Measurements from ENCODE around the gene REPIN1. TPM values are rescaled to one million over a fixed set of nuclear protein-coding genes. Genes with fewer than 3 reads are reported as not detected.

Gene REPIN1
- total and polyA plus RNA-seq, 7 experiments from 2014 or later = 46.7 to 103 (median 78.4) TPM

DNA sequence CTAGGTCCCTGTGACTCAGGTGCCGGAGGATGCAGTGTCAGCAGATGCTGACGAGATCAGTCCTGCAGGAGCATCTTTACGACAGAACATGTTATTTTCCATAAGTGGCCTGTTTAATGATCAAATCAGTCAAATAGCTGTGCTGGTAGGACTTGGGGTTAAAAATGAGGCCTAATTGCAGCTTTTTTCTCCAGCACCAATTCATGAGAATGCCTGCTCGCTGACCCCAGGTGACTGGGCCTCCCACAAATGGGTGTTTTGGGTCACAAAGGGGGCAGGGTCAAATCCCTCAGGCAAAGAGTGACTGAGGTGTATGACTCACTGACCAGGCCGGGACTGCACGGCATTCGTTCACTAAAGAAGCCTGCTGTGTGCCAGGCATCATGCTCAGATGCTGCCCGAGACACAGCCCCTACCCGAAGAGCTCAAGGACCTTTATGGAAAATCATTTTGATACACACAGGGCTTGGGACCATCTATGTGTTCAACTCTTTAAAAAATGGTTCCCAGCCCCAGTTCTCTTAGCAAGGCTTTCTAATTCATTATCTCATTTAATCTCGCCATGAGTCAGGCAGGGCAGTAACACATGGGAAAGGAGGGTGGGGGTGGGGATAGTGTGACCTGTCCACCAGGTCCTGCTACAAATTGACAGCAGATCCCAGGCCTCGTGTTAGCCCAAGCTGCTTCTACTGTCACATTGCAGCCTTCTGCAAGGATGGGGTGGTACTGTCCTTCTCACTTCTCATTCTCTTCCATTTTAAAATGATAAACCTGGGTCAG lies 31.6 kb downstream of the REPIN1 start:
- DNase-seq (no peak), ATAC-seq (no peak)
- intact Hi-C loops (cut with micrococcal nuclease) = loop anchor here in 1 of 2 donors (10.0 kb wide), 1 partner anchor 825 kb away; the partner anchor contains the start of gene ABCF2
- H3K27ac ChIP-seq (ENCODE audit: low read depth, low read length) = no peak overlapping the region
- POLR2A ChIA-PET = interaction anchor here (0.6 to 1.3 kb wide), 3 partner anchors 22 to 30 kb away, joined by 4 to 5 read pairs (median 5); no protein-coding TSS in a partner anchor
- H3K4me1 Mint-ChIP-seq = peaks cover 7 to 23% (median 17%) of the 10 kb centered on the region in 7 donors
- CTCF ChIA-PET = no interaction called here
- H3K4me3 Mint-ChIP-seq = no peak overlapping the region
- H3K36me3 Mint-ChIP-seq = peaks cover 0 to 6% (median 0%) of the 10 kb centered on the region in 5 donors
- H3K27me3 ChIP-seq (ENCODE audit: control insufficient read depth in 2 of 2, insufficient read depth in 2 of 2, low read length in 2 of 2) = no peaks in the 10 kb centered on the region
- no peaks in the 10 kb centered on the region for H3K9me3 Mint-ChIP-seq
- H3K4me1 ChIP-seq (ENCODE audit: control insufficient read depth in 2 of 2, insufficient read depth in 2 of 2, low read length in 2 of 2) = peaks cover 10 to 11% of the 10 kb centered on the region in 2 donors
- H3K4me3 ChIP-seq (ENCODE audit: low read length) = no peak overlapping the region
- no peaks in the 10 kb centered on the region for H3K9me3 ChIP-seq (ENCODE audit: control insufficient read depth in 2 of 3, low read length in 3 of 3)
- H3K36me3 ChIP-seq (ENCODE audit: control insufficient read depth in 2 of 3, insufficient read depth in 3 of 3, low read length in 3 of 3) = peaks cover 0 to 11% (median 0%) of the 10 kb centered on the region in 3 experiments
- H3K27me3 Mint-ChIP-seq = no peaks in the 10 kb centered on the region
- H3K27ac Mint-ChIP-seq = peak overlapping the region in 2 of 9 donors; percentile 54 to 55

DNA sequence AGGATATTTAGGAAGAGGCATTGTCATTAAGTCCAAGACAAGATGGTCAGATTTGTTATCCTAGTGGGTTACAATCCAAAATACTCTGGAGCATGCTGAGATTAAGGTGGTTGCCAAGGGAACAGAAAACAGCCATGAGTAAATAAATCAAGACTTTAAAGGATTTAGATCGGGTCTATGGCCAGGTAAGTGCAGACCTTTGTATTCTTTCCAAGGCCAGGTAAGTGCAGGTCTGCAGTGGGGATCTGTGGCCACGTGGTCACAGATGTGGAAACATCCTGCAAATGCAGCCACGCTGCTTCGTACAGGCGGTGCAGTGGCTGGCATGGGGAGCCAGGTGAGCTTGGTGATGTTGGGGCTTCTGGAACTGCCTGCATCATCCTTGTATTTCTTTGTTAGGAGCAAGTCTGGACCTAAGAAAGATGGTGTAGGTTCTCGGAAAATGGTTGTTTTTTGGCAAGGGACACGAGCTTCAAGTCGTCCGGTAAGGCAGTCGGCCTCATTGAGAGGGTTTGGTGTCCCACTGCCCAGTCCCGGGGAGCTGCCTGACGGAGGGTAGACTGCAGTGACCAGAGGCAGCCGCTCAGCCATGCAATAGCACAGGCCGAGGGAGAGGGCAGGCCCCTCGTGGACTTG lies 32.3 kb downstream of the REPIN1 start:
- Mint-ChIP-seq H3K27me3 (no peaks in the 10 kb centered on the region), H3K4me3 (peak overlapping the region in 1 of 10 donors; percentile 70), H3K27ac (peak overlapping the region in 3 of 9 donors; percentile 54 to 62 (median 55)), H3K4me1 (peaks cover 9 to 24% (median 20%) of the 10 kb centered on the region in 7 donors), H3K9me3 (no peaks in the 10 kb centered on the region), H3K36me3 (peaks cover 0 to 5% (median 0%) of the 10 kb centered on the region in 5 donors)
- Histone ChIP-seq H3K4me3 (ENCODE audit: low read length) (no peak overlapping the region), H3K27ac (ENCODE audit: low read depth, low read length) (no peak overlapping the region), H3K27me3 (ENCODE audit: control insufficient read depth in 2 of 2, insufficient read depth in 2 of 2, low read length in 2 of 2) (no peaks in the 10 kb centered on the region), H3K36me3 (ENCODE audit: control insufficient read depth in 2 of 3, insufficient read depth in 3 of 3, low read length in 3 of 3) (peaks cover 0 to 16% (median 0%) of the 10 kb centered on the region in 3 experiments), H3K4me1 (ENCODE audit: control insufficient read depth in 2 of 2, insufficient read depth in 2 of 2, low read length in 2 of 2) (peaks cover 10 to 11% of the 10 kb centered on the region in 2 donors), H3K9me3 (ENCODE audit: control insufficient read depth in 2 of 3, low read length in 3 of 3) (no peaks in the 10 kb centered on the region)
- intact Hi-C loops (cut with micrococcal nuclease) = loop anchor here in 1 of 2 donors (10.0 kb wide), 1 partner anchor 824 kb away; the partner anchor contains the start of gene ABCF2
- CTCF ChIA-PET = interaction anchor here (1.8 kb wide), 1 partner anchor 32 kb away, joined by 4 read pairs; no protein-coding TSS in a partner anchor
- no peak for DNase-seq
- POLR2A ChIA-PET = interaction anchor here (0.6 kb wide), 1 partner anchor 21 kb away, joined by 4 read pairs; no protein-coding TSS in a partner anchor
- ATAC-seq = no peak

DNA sequence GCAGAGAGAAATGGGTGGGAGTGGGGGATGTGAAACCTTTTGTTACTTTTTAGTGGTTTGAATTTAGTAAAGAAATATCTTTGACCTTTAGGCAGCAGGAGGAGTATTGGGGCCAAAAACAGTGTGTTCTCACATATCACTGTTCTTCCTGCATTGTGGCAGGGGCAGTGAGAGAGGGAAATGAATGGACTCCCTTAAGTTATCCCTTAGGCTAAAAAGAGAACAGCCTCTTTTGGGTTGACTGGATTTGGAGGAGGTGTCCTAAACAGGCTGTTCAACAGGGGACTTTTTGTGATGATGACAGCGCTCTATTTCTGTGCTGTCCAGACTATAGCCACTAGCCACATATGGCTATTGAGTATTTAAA lies 32.8 kb downstream of the REPIN1 start:
- H3K27me3 ChIP-seq (ENCODE audit: control insufficient read depth in 2 of 2, insufficient read depth in 2 of 2, low read length in 2 of 2) = no peaks in the 10 kb centered on the region
- CTCF ChIA-PET = interaction anchor here (1.8 kb wide), 1 partner anchor 32 kb away, joined by 4 read pairs; no protein-coding TSS in a partner anchor
- Mint-ChIP-seq H3K4me1 (peaks cover 14 to 29% (median 25%) of the 10 kb centered on the region in 7 donors), H3K27ac (peak overlapping the region in 1 of 9 donors; percentile 2), H3K36me3 (peaks cover 0 to under 1% (median 0%) of the 10 kb centered on the region in 5 donors), H3K27me3 (no peaks in the 10 kb centered on the region), H3K9me3 (no peaks in the 10 kb centered on the region), H3K4me3 (peak overlapping the region in 1 of 10 donors; percentile 70)
- H3K4me1 ChIP-seq (ENCODE audit: control insufficient read depth in 2 of 2, insufficient read depth in 2 of 2, low read length in 2 of 2) = peaks cover 11 to 12% of the 10 kb centered on the region in 2 donors
- no peak overlapping the region for H3K27ac ChIP-seq (ENCODE audit: low read depth, low read length)
- intact Hi-C loops (cut with micrococcal nuclease) = loop anchor here in 1 of 2 donors (10.0 kb wide), 1 partner anchor 823 kb away; the partner anchor contains the start of gene ABCF2
- ATAC-seq (no peak), DNase-seq (no peak)
- no peak overlapping the region for H3K4me3 ChIP-seq (ENCODE audit: low read length)
- POLR2A ChIA-PET = no interaction called here
- peaks cover 0 to 16% (median 0%) of the 10 kb centered on the region in 3 experiments for H3K36me3 ChIP-seq (ENCODE audit: control insufficient read depth in 2 of 3, insufficient read depth in 3 of 3, low read length in 3 of 3)
- no peaks in the 10 kb centered on the region for H3K9me3 ChIP-seq (ENCODE audit: control insufficient read depth in 2 of 3, low read length in 3 of 3)

DNA sequence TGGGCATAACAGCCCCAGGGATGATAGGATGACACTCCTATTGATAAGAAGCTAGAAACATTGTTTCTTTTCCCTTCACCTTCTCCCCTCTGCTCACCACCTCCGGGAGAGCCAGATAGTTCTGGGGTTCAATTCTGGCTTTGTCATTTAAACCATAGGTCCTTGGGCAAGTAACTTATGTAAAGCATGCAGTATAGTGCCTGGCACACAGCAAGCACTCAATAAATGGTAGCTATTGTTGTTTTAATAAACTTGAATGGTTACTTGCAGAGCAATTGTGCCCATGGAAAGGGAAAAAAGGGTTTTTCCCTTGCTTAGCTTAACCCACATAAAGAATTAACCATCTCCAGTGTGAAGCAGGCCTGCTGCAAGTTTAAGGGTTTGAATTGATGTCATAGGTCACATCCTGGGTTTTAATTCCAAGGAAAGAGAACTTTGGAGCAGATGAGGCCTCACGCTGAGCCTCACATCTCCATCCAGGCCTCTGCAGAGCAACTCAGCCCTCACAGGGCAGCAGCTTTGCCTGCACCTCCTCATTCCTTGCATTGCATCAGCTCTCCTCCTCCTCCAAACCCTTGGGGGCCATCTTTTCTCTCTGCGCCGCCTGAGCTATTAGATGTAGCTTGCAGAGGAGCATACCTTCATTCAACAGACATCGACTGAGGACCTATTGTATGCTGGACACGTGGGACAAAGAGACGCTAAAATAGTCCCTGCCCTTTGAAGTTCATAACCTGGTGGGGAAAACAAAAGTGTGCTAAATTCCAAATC lies 33.4 kb downstream of the REPIN1 start:
- ChIA-PET CTCF (interaction anchor here (1.8 kb wide), 1 partner anchor 33 kb away, joined by 4 read pairs; no protein-coding TSS in a partner anchor), POLR2A (interaction anchor here (2.1 kb wide), 1 partner anchor 27 kb away, joined by 7 read pairs; no protein-coding TSS in a partner anchor)
- peaks cover 0 to 16% (median 0%) of the 10 kb centered on the region in 3 experiments for H3K36me3 ChIP-seq (ENCODE audit: control insufficient read depth in 2 of 3, insufficient read depth in 3 of 3, low read length in 3 of 3)
- DNase-seq = no peak
- H3K27ac ChIP-seq (ENCODE audit: low read depth, low read length) = no peak overlapping the region
- no peaks in the 10 kb centered on the region for H3K27me3 ChIP-seq (ENCODE audit: control insufficient read depth in 2 of 2, insufficient read depth in 2 of 2, low read length in 2 of 2)
- Mint-ChIP-seq H3K4me1 (peaks cover 21 to 35% (median 30%) of the 10 kb centered on the region in 7 donors), H3K27me3 (no peaks in the 10 kb centered on the region), H3K4me3 (peak overlapping the region in 5 of 10 donors; percentile 2 to 71 (median 40)), H3K27ac (peak overlapping the region in 4 of 9 donors; percentile 32 to 84 (median 50)), H3K9me3 (no peaks in the 10 kb centered on the region), H3K36me3 (peaks cover 0 to 2% (median 1%) of the 10 kb centered on the region in 5 donors)
- H3K4me3 ChIP-seq (ENCODE audit: low read length) = no peak overlapping the region
- ATAC-seq = no peak
- H3K4me1 ChIP-seq (ENCODE audit: control insufficient read depth in 2 of 2, insufficient read depth in 2 of 2, low read length in 2 of 2) = peaks cover 14 to 19% of the 10 kb centered on the region in 2 donors
- intact Hi-C loops (cut with micrococcal nuclease) = loop anchor here in 1 of 2 donors (10.0 kb wide), 1 partner anchor 823 kb away; the partner anchor contains the start of gene ABCF2
- no peaks in the 10 kb centered on the region for H3K9me3 ChIP-seq (ENCODE audit: control insufficient read depth in 2 of 3, low read length in 3 of 3)

DNA sequence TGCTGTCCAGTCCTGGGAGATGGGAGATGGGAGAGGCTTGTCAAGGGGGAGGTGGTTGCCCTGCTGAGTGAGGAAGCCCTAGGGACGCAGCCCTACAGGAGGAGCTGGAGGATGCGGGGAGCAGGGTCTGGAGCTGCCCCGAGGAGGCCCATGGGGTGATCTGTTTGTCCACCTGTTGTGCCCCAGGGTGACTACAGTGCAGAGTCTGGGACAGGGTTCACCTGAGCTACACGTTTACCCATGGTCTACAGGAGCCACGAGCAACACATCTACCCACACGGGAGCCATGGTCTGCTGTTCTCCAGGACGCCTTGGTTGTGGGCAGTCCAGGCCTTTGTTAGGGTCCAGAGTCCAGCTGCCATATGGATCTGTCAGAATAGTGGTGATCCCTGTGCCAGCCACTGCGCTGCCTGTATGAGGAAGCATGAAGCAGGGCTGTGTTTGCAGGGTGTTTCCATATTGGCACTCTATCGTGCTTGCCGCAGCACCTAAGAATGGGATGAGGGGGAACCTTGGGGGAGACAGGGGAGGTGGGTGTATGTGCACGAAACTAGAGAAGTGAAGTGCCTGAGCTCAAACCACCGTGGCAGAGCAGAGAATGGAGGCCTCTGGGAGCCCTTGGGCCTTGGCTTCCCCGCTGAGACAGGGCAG lies 34.2 kb downstream of the REPIN1 start:
- intact Hi-C loops (cut with micrococcal nuclease) = loop anchor here in 1 of 2 donors (10.0 kb wide), 1 partner anchor 822 kb away; the partner anchor contains the start of gene ABCF2
- Mint-ChIP-seq H3K4me3 (peak overlapping the region in 7 of 10 donors; percentile 2 to 96 (median 51)), H3K36me3 (peaks cover 0 to 4% (median 3%) of the 10 kb centered on the region in 5 donors), H3K27ac (peak overlapping the region in 8 of 9 donors; percentile 10 to 95 (median 53)), H3K4me1 (peaks cover 24 to 37% (median 32%) of the 10 kb centered on the region in 7 donors), H3K9me3 (no peaks in the 10 kb centered on the region), H3K27me3 (no peaks in the 10 kb centered on the region)
- Histone ChIP-seq H3K9me3 (ENCODE audit: control insufficient read depth in 2 of 3, low read length in 3 of 3) (no peaks in the 10 kb centered on the region), H3K4me1 (ENCODE audit: control insufficient read depth in 2 of 2, insufficient read depth in 2 of 2, low read length in 2 of 2) (peaks cover 14 to 21% of the 10 kb centered on the region in 2 donors), H3K27ac (ENCODE audit: low read depth, low read length) (no peak overlapping the region), H3K27me3 (ENCODE audit: control insufficient read depth in 2 of 2, insufficient read depth in 2 of 2, low read length in 2 of 2) (no peaks in the 10 kb centered on the region), H3K4me3 (ENCODE audit: low read length) (no peak overlapping the region), H3K36me3 (ENCODE audit: control insufficient read depth in 2 of 3, insufficient read depth in 3 of 3, low read length in 3 of 3) (peaks cover 0 to 15% (median 0%) of the 10 kb centered on the region in 3 experiments)
- ATAC-seq (no peak), DNase-seq (no peak)
- CTCF ChIA-PET = interaction anchor here (1.8 kb wide), 1 partner anchor 33 kb away, joined by 4 read pairs; no protein-coding TSS in a partner anchor
- POLR2A ChIA-PET = interaction anchor here (0.6 to 5.0 kb wide), 3 partner anchors 28 to 64 kb away, joined by 3 to 62 read pairs (median 7); partner anchors contain the start of gene REPIN1
